Left hindlimb (tissue), 1 donor: ENCODE measurements around the gene SV2A.
A peak's percentile ranks its signal among the peaks of the same experiment; 100 is the strongest.
"Not testable (repeated sequence)": the region's sequence is repeated elsewhere in the genome, so short reads cannot be mapped to it uniquely, and the experiment has no call there.

ENCODE experiments used
- DNase-seq: peaks from one replicate; pipeline ENCODE4 v3.0.0-alpha.2; 2018

Gene SV2A

GRCh38 chr1:149928401-149928724, 10.7 kb upstream of the SV2A start:
- no peak for DNase-seq

- peak; percentile 97 for DNase-seq
Observed at GRCh38 chr1:149927563-149928400, 10.1 kb upstream of the SV2A start, which contains the start of gene SF3B4. Gene SF3B4 (minus strand): TSS chr1:149927803. CDS start chr1:149927759, 44 bp downstream.

GRCh38 chr1:149927056-149927562, 9.5 kb upstream of the SV2A start:
- no peak for DNase-seq

GRCh38 chr1:149926296-149926695, 8.7 kb upstream of the SV2A start:
- DNase-seq = no peak

GRCh38 chr1:149925751-149926150, 8.1 kb upstream of the SV2A start:
- no peak for DNase-seq

- no peak for DNase-seq
Observed at GRCh38 chr1:149925345-149925744, 7.7 kb upstream of the SV2A start.

GRCh38 chr1:149923626-149924025, 6.0 kb upstream of the SV2A start:
- no peak for DNase-seq

- no peak for DNase-seq
Observed at GRCh38 chr1:149916898-149917252, 769 bp downstream of the SV2A start.

GRCh38 chr1:149916193-149916897, 1.3 kb downstream of the SV2A start:
- DNase-seq = no peak

- DNase-seq = no peak
Observed at GRCh38 chr1:149915429-149916192, 2.0 kb downstream of the SV2A start.

GRCh38 chr1:149914545-149914944, 3.1 kb downstream of the SV2A start:
- no peak for DNase-seq

- no peak for DNase-seq
Observed at GRCh38 chr1:149906570-149907075, 11.0 kb downstream of the SV2A start.

- DNase-seq = no peak
Observed at GRCh38 chr1:149903836-149904491, 13.7 kb downstream of the SV2A start.

- peak; percentile 94 for DNase-seq
Observed at GRCh38 chr1:149899460-149900284, 18.0 kb downstream of the SV2A start, which contains the start of gene BOLA1. Gene BOLA1 (plus strand): TSS chr1:149899568. CDS start chr1:149900060, 492 bp downstream.

GRCh38 chr1:149896575-149896974, 21.1 kb downstream of the SV2A start:
- DNase-seq = no peak

GRCh38 chr1:149888999-149889289, 28.7 kb downstream of the SV2A start:
- peak; percentile 53 for DNase-seq

GRCh38 chr1:149888247-149888998, 29.2 kb downstream of the SV2A start:
- peak; percentile 93 for DNase-seq

GRCh38 chr1:149887456-149888246, 30.0 kb downstream of the SV2A start:
- DNase-seq = peak; percentile 89

GRCh38 chr1:149887196-149887455, 30.5 kb downstream of the SV2A start:
- not testable (repeated sequence) for DNase-seq
